Measurements from ENCODE around the gene UGT1A3.

Gene UGT1A3

GRCh38 chr2:233818639-233819621 is 90.1 kb downstream of the UGT1A3 start:
- DNase-seq, result no peak

GRCh38 chr2:233819884-233820773 is 91.3 kb downstream of the UGT1A3 start:
- no peak for DNase-seq

GRCh38 chr2:233820774-233821105 is 91.9 kb downstream of the UGT1A3 start:
- no peak for DNase-seq

- DNase-seq, result no peak
Observed at GRCh38 chr2:233821196-233821595, 92.4 kb downstream of the UGT1A3 start.

GRCh38 chr2:233821709-233822100 is 92.9 kb downstream of the UGT1A3 start:
- DNase-seq, result no peak

- DNase-seq, result no peak
Observed at GRCh38 chr2:233822101-233822771, 93.4 kb downstream of the UGT1A3 start.

Measured in NCI-H187 treated with DMSO at 0.1 percent for 48 hours (cell line).